Upper lobe of left lung (tissue), 4 donors: ENCODE results near the gene BMPR2.
"Not testable (repeated sequence)": the region's sequence is repeated elsewhere in the genome, so short reads cannot be mapped to it uniquely, and the experiment has no call there.

Experiments used
- CTCF ChIP-seq, 6 experiments: fragments of 450-650 bp in 4 of 6; fragments of 200-600 bp in 2 of 6; sonication (generic) in 2 of 6; IDR thresholded peaks; one replicate each; pipeline ENCODE4 v1.5.1; 2016 to 2019; ENCODE audit warnings: antibody characterized with exemption in 6 of 6
- POLR2A ChIP-seq, 4 donors: fragments of 450-650 bp; IDR thresholded peaks; one replicate each; pipeline ENCODE4 v1.5.1; 2016 to 2017; ENCODE audit warnings: antibody characterized with exemption in 4 of 4, mild to moderate bottlenecking in 2 of 4

GRCh38 chr2:202358924-202359323 is 17.2 kb upstream of the BMPR2 start:
- not testable (repeated sequence) for TF ChIP-seq CTCF, POLR2A (IDR thresholded peaks at IDR 0.05)
